ENCODE data around the gene PCNX1. TPM values are rescaled to one million over a fixed set of nuclear protein-coding genes. Genes with fewer than 3 reads are reported as not detected.

The PCNX1 gene
- total and polyA plus RNA-seq, 9 of the 15 experiments (the other 6 are each of a cell fraction or from before 2014, with no cell fraction given), result 0.30 to 4.5 (median 2.3) TPM

DNA sequence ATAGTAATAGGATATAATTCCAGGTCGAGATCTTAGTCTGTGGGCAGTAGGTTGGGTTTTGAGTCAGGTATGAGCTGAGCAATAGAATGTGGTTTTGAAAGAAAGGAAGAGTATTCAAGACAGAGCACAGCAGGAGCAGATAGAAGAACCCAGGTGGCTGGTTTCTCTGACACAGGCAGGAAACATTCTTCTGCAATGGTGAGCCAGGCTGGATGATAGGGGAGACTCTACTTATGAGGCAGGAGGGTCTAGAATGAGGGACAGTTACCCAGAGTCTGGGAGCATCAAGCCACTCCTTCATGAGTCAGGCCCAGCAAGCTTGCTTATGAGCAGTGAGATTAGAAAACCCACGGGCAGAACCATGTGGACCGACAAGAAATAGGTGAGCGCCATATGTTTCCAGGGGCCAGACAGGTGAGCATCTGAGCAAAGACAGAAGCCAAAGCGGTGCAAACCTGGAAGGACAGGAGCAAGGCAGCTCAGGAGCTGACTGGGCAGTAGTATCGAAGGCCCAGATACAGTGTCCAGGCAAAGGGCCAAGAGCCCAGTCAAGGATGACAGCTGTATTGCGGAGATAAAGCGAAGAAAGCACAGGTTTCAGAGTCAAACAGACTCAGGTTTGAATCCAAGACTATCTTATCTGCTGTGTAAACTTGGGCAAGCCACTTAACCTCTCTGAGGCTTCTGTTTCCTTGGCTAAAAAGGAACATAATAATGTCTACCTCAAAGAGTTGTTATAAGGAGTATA, 22.5 kb upstream of the PCNX1 start (continued):
- TF ChIP-seq, protein P1, sequence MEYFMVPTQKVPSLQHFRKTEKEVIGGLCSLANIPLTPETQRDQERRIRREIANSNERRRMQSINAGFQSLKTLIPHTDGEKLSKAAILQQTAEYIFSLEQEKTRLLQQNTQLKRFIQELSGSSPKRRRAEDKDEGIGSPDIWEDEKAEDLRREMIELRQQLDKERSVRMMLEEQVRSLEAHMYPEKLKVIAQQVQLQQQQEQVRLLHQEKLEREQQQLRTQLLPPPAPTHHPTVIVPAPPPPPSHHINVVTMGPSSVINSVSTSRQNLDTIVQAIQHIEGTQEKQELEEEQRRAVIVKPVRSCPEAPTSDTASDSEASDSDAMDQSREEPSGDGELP (CRISPR knock-in tag; IDR thresholded peaks at IDR 0.05; ENCODE audit: borderline replicate concordance), result peak; percentile 45; the same call in 1 of the 2 replicates
- TF ChIP-seq, protein P2, sequence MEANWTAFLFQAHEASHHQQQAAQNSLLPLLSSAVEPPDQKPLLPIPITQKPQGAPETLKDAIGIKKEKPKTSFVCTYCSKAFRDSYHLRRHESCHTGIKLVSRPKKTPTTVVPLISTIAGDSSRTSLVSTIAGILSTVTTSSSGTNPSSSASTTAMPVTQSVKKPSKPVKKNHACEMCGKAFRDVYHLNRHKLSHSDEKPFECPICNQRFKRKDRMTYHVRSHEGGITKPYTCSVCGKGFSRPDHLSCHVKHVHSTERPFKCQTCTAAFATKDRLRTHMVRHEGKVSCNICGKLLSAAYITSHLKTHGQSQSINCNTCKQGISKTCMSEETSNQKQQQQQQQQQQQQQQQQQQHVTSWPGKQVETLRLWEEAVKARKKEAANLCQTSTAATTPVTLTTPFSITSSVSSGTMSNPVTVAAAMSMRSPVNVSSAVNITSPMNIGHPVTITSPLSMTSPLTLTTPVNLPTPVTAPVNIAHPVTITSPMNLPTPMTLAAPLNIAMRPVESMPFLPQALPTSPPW (CRISPR knock-in tag; IDR thresholded peaks at IDR 0.05), result no peak
- TF ChIP-seq, protein P3, sequence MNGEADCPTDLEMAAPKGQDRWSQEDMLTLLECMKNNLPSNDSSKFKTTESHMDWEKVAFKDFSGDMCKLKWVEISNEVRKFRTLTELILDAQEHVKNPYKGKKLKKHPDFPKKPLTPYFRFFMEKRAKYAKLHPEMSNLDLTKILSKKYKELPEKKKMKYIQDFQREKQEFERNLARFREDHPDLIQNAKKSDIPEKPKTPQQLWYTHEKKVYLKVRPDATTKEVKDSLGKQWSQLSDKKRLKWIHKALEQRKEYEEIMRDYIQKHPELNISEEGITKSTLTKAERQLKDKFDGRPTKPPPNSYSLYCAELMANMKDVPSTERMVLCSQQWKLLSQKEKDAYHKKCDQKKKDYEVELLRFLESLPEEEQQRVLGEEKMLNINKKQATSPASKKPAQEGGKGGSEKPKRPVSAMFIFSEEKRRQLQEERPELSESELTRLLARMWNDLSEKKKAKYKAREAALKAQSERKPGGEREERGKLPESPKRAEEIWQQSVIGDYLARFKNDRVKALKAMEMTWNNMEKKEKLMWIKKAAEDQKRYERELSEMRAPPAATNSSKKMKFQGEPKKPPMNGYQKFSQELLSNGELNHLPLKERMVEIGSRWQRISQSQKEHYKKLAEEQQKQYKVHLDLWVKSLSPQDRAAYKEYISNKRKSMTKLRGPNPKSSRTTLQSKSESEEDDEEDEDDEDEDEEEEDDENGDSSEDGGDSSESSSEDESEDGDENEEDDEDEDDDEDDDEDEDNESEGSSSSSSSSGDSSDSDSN (IDR thresholded peaks at IDR 0.05; ENCODE audit: borderline replicate concordance in 1 of 2, low read depth in 2 of 2, low read length in 2 of 2), result no peak
- no peak for TF ChIP-seq ZNF551 (CRISPR knock-in tag; IDR thresholded peaks at IDR 0.05)
- TF ChIP-seq MEF2D (tag; conservative IDR thresholded peaks at IDR 0.05; ENCODE audit: low read depth), result no peak
- no peak for TF ChIP-seq YY1 (IDR thresholded peaks at IDR 0.05; ENCODE audit: borderline replicate concordance in 1 of 3, control insufficient read depth in 1 of 3, extremely low read depth in 1 of 3, insufficient read depth in 3 of 3, insufficient read length in 1 of 3, insufficient replicate concordance in 2 of 3, low read depth in 1 of 3, low read length in 2 of 3)
- no peak for TF ChIP-seq PHF20 (IDR thresholded peaks at IDR 0.05; ENCODE audit: partially characterized antibody)
- TF ChIP-seq NR3C1 (CRISPR knock-in tag; IDR thresholded peaks at IDR 0.05), result no peak
- no peak for TF ChIP-seq ILF3 (IDR thresholded peaks at IDR 0.05; ENCODE audit: borderline replicate concordance)
- no peak for TF ChIP-seq L3MBTL2 (IDR thresholded peaks at IDR 0.05)
- TF ChIP-seq ATF4 (CRISPR knock-in tag; IDR thresholded peaks at IDR 0.05), result no peak
- TF ChIP-seq, protein P4, sequence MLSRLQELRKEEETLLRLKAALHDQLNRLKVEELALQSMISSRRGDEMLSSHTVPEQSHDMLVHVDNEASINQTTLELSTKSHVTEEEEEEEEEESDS (CRISPR knock-in tag; IDR thresholded peaks at IDR 0.05), result no peak
- TF ChIP-seq, protein P5, sequence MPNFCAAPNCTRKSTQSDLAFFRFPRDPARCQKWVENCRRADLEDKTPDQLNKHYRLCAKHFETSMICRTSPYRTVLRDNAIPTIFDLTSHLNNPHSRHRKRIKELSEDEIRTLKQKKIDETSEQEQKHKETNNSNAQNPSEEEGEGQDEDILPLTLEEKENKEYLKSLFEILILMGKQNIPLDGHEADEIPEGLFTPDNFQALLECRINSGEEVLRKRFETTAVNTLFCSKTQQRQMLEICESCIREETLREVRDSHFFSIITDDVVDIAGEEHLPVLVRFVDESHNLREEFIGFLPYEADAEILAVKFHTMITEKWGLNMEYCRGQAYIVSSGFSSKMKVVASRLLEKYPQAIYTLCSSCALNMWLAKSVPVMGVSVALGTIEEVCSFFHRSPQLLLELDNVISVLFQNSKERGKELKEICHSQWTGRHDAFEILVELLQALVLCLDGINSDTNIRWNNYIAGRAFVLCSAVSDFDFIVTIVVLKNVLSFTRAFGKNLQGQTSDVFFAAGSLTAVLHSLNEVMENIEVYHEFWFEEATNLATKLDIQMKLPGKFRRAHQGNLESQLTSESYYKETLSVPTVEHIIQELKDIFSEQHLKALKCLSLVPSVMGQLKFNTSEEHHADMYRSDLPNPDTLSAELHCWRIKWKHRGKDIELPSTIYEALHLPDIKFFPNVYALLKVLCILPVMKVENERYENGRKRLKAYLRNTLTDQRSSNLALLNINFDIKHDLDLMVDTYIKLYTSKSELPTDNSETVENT (CRISPR knock-in tag; IDR thresholded peaks at IDR 0.05), result no peak
- TF ChIP-seq POLR2AphosphoS5 (IDR thresholded peaks at IDR 0.05; ENCODE audit: control insufficient read depth, insufficient read depth, low read depth, low read length), result 0 out of 2 replicates have a peak, but pooled peaks have one; percentile 43
- TF ChIP-seq ETS2 (tag; IDR thresholded peaks at IDR 0.05; ENCODE audit: borderline replicate concordance, poor library complexity, severe bottlenecking), result no peak
